ENCODE data around the gene PTPRN2.
"Not testable (repeated sequence)": the region's sequence is repeated elsewhere in the genome, so short reads cannot be mapped to it uniquely, and the experiment has no call there.

PTPRN2 gene

DNA sequence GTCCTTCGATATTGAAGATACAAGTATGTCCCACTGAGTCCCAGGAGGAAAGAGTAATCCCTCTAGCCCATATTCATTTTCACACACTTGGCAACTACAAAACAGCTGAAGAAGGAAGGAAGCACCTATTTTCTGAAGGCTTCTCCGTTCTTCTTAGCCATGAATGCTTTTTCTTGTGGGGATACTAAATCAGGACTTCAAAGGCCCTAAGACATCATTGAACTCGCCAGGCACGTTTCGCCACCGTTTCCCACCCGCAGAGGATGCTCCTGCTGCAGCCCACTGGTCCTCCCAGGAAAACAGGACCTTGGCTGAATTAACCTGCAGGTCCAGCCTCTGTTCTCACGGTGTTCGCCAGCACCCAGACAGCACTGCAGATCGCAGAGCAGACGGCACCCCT is 689.4 kb downstream of the PTPRN2 start:
- no peak for DNase-seq (ENCODE audit: insufficient read length, low spot score)
- no peak for FAIRE-seq

DNA sequence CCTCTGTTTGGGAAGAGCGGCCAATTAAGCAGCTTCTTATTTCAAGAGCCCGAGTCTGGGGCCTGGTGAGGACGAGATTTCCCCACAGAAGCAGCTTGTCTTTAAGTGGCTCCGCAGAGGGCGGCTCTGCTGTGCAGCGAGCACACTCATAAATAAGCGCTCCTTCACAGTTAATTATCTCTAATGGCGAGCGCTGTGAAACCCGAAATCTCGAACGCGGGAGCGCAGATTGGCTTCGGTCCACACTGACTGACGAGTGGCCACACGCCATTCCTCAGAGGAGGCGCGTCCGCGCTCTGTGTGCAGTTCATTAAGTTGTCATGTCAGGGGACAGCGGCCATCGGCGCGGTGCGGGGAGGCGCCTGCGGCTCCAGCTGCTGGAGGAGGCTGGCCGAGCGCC is 689.9 kb downstream of the PTPRN2 start:
- FAIRE-seq (no peak), DNase-seq (ENCODE audit: insufficient read length, low spot score) (no peak)

DNA sequence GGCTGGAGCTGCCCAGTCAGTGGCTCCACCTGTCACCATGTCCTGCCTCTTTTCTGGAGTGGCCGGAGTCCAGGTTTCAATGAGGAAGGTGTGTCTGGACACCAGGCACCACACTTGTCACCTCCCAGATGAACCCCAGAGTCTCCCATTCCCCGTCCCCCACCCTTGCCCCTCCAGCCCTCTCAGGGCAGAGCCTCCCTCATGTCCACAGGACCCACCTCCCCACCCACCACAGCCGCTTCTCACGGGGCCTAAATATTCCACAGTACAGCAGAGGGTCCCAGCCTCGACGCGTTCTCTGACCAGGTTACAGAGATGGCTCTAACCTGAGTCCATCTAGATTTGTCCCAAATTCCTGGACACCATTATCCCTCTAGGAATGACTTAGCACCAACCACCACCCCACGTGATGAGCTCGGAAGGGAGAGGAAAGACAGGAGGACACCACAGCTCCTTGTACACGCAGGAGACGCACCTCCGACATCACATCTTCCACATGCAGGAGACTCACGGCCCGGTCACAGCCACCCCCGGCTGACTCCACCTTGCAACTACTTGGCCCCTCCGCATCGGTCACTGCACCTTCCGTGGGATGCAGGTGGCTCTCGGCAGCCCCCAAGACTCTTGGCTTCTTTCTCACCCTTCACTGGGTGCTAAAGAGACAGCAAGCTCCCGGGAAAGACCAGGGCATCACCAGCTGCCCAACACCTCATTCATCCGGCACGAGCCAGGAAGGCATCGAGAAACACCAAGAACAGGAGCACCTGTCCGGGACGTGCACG is 690.7 kb downstream of the PTPRN2 start:
- DNase-seq (ENCODE audit: insufficient read length, low spot score), result no peak
- FAIRE-seq, result no peak

- not testable (repeated sequence) for FAIRE-seq; DNase-seq (ENCODE audit: insufficient read length, low spot score)
Measured at GRCh38 chr7:157896376-157896675, 691.3 kb downstream of the PTPRN2 start.

DNA sequence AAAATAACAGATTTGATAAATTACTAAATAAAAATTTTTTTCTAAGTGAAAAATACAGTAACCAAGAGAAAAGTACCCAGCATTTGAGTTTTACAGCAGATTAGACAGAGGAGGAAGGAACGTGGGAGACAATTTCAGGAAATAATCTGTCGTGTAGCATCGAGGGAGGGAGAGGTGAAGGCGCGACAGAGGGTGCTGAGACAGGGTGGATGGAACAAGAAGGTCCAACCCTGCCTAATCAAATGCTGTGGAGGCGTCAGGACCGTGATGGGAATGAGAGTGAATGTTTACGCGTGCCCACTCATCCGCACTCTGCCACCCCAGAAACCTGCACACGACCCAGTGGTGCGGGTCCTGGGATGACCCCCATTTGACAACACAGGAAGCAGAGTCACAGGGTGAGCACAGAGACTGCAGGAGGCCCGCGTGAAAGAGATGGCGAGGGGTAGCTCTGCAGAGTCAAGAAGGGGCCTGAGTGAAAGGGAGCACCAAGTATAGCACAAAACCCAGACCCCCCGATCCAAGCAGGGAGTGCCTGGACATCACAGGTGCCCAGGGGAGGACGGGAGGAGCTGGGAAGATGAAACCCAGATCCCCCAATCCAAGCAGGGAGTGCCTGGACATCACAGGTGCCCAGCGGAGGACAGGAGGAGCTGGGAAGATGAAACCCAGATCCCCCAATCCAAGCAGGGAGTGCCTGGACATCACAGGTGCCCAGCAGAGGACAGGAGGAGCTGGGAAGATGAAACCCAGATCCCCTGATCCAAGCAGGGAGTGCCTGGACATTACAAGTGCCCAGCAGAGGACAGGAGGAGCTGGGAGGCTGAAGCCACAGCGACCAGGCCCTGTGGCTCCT is 691.9 kb downstream of the PTPRN2 start:
- FAIRE-seq, result no peak
- DNase-seq (ENCODE audit: insufficient read length, low spot score), result no peak

DNA sequence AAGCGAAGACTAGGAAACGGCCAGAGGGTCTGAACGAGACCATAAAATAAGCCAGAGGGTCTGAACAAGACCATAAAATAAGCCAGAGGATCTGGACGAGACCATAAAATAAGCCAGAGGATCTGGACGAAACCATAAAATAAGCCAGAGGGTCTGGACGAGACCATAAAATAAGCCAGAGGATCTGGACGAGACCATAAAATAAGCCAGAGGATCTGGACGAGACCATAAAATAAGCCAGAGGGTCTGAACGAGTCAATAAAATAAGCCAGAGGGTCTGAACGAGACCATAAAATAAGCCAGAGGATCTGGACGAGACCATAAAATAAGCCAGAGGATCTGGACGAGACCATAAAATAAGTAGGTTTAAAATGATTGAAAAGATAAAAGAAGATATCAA is 692.5 kb downstream of the PTPRN2 start:
- FAIRE-seq; DNase-seq (ENCODE audit: insufficient read length, low spot score): not testable (repeated sequence)

DNA sequence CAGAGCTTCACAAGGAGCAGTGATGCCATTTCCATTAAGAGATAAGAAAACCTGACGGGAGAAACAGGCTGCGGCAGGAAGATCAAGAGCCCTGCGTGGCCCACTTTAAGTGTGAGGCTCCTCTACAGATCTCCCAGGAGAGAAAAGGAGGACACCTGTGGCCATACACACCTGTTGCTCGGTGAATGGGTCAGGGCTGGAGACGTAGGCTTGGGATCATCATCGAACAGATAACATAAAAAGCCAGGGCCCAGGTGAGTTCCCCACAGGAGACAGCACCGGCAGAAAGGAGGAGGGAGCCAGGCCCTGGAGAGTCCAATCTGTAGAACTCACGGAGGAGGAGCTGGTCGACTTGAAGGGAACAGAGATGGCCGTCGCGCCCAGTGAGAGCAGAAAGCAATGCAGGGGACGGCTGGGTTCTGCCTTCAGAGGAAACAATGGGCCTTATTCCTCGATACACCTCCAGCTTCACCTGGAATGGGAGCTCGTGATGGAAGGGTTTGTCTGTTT is 694.0 kb downstream of the PTPRN2 start:
- FAIRE-seq (no peak), DNase-seq (ENCODE audit: insufficient read length, low spot score) (no peak)

GRCh38 chr7:157892751-157893523 is 694.7 kb downstream of the PTPRN2 start:
- no peak for FAIRE-seq
- DNase-seq (ENCODE audit: insufficient read length, low spot score), result no peak

- no peak for FAIRE-seq
- no peak for DNase-seq (ENCODE audit: insufficient read length, low spot score)
Measured at GRCh38 chr7:157890921-157891401, 696.7 kb downstream of the PTPRN2 start.

DNA sequence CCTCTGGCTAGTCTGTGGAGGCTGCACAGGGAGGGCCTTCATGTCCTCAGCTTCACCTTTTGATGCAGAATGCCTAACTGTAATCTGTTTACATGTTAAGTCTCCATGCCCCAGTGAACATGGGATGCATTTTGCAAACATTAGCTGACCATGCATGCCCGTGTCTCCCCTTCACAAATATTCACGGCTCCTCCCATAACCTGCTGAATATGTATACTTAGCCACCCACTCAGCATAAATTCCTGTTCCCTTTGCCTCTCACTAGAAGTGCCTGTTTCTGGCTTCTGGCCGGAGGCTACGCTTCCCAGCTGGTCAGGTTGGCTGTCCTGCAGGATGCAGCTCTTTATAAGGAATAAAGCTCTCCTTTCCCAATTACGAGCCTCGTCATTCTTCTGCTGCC is 698.1 kb downstream of the PTPRN2 start:
- DNase-seq (ENCODE audit: insufficient read length, low spot score) (no peak), FAIRE-seq (no peak)

DNA sequence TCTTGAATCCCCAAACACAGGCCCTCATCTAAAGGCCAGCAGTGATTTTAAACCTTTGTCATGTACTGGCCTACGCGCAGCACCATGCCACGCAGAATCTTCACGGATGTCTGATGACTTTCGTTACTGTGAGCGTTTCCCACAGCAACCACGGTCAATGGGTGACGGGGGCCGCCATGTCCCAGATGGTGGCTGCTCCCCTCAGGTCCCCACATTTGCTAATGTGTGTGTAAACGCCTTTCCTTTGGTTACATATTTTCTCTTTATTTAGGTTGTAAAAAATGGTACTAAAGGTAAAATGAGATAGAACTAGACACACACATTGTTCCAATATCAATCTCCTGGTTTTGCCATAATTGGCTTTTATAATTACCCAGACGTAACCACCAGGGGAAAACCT is 699.0 kb downstream of the PTPRN2 start:
- FAIRE-seq, result no peak
- DNase-seq (ENCODE audit: insufficient read length, low spot score), result no peak

GRCh38 chr7:157887400-157887799 is 700.2 kb downstream of the PTPRN2 start:
- FAIRE-seq (no peak), DNase-seq (ENCODE audit: insufficient read length, low spot score) (no peak)

GRCh38 chr7:157886711-157887110 is 700.9 kb downstream of the PTPRN2 start:
- DNase-seq (ENCODE audit: insufficient read length, low spot score), result no peak

DNA sequence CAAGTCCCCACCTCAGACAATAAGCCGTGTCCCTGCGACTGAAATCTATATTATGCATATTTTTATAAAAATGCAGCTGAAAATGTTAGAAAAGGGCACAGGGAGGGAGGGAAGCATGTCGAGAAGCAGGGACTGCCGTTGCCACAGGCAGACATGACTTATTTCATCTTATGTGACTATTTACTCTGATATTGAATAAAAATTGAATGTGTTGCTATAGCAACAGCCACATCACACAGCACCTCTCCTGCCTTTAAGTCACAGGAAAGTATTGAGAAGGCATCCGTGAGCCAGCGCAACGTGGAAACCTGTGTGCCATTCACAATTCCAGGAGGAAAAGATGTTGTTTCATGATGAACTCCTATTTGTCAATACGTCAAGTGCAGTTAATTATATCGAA is 701.4 kb downstream of the PTPRN2 start:
- no peak for FAIRE-seq

More at GRCh38 chr7:157886711-157887110, 700.9 kb downstream of the PTPRN2 start:
- no peak for FAIRE-seq

DNA sequence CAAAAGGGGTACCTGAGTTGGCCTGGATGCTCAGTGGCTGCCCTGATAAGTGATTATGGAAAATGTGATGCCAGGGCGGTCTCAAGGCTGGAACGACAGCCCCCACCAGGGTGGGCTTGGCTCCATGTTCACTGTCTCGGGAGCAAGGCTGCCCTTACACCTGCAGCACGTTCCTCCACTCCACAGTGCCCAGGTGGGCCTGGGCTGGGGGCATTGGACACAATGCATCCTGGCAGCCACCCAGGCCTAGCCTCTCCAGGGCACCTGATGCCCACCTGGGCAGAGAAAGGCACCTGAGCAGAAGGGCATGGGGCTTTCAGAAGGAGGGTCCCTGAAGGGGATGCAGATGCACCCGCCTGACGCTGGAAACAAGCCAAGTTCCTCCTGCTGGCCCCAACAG is 702.5 kb downstream of the PTPRN2 start:
- DNase-seq (ENCODE audit: insufficient read length, low spot score) (no peak), FAIRE-seq (no peak)

More for the DNA sequence above, 701.4 kb downstream of the PTPRN2 start:
- DNase-seq (ENCODE audit: insufficient read length, low spot score), result no peak

GRCh38 chr7:157884461-157885062 is 703.1 kb downstream of the PTPRN2 start:
- FAIRE-seq, result no peak
- DNase-seq (ENCODE audit: insufficient read length, low spot score), result no peak

DNA sequence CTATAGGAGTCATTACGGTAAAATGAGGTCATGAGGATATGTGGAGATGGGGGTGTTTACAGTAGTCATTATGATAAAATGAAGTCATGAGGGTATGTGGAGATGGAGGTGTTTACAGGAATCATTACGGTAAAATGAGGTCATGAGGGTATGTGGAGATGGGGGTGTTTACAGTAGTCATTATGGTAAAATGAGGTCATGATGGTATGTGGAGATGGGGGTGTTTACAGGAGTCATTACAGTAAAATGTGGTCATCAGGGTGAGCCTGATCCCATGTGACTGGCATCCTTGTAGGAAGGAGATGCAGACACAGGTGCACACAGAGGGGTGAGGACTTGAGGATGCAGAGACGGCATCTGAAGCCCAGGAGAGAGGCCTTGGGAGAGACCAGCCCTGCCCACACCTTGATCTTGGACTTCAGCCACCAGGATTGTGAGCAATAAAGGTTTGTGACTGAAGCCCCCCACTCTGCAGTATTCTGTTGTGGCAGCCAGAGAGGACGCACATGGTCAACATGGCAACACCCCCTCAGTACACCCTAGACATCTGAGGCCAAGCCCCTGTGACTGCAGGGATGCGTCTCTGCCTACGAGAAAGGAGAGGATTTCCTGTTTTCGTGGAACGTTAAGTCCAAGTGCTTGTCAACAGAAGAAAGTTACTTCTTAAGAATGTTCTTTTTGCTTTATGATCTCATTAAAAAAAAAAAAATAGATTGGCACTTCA is 706.4 kb downstream of the PTPRN2 start:
- FAIRE-seq (no peak), DNase-seq (ENCODE audit: insufficient read length, low spot score) (no peak)

DNA sequence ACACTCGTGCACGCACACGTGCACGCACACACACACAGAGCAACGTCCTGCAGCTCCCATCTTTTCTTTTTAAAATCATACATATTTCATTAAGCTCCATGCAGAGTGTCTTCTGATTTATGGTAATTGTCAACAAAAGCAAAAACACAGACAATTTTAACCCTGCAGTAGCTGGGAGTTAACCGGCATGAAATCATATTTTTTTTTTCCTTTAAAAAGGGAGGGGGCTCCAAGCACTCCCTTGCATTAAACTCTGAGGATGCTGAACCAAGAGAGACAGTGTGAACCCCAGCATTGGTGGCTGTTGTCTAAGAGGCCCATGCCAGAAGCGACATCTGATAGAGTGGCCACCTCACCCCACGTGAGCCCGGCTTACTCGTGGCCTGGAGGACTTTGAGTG is 708.2 kb downstream of the PTPRN2 start:
- no peak for FAIRE-seq
- DNase-seq (ENCODE audit: insufficient read length, low spot score), result no peak

DNA sequence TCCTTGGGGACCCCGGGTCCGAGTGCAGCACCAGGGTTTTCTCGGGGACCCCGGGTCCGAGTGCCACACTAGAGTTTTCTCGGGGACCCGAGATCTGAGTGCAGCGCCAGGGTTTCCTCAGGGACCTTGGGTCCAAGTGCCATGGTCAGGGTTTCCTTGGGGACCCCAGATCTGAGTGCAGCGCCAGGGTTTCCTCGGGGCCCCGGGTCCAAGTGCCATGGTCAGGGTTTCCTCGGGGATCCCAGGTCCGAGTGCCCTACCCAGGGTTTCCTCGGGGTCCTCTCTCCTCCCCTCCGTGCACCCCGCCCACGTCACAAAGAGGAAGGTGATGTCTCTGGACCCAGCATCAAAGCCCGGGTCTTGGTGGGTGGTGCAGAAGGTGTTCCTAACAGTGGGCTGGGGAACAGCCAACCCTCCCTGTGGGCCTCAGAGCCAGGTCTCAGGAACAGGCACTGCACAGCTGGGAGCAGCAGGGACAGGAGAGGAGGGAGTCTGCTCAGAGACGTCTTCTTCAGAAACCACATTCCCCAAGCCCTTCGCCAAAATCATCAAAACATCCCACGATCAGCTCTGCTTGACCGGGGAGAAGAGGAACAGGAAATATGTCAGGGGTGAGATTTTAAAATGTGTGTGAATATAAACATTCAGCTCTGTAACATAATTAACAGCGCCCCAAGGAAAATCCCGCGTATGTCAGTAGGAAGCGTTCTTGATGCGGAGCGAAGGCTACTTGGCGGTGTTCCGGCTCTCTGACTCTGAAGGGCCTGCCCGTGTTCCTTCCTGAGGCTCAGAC is 710.1 kb downstream of the PTPRN2 start:
- FAIRE-seq (no peak), DNase-seq (ENCODE audit: insufficient read length, low spot score) (no peak)
